H9 (cell line): ENCODE results near the gene SYK. TPM values are rescaled to one million over a fixed set of nuclear protein-coding genes. Genes with fewer than 3 reads are reported as not detected.

Source experiments
- DNase-seq: peaks from one replicate; pipeline ENCODE4 v3.0.0-alpha.2; 2017
- H2AFZ ChIP-seq: one replicate; pipeline ENCODE4 v1.6.1; 2013; ENCODE audit warnings: mild to moderate bottlenecking, low read length, control low read depth, moderate library complexity
- H2AK5ac ChIP-seq: 2 replicates; pipeline ENCODE4 v1.6.1; 2013; ENCODE audit warnings: low read length, control low read depth, mixed read lengths; ENCODE audit not compliant: insufficient read length
- H2BK120ac ChIP-seq: one replicate; pipeline ENCODE4 v1.6.1; 2013; ENCODE audit warnings: low read depth, mild to moderate bottlenecking, low read length, control low read depth, inconsistent platforms; ENCODE audit not compliant: poor library complexity, severe bottlenecking
- H2BK12ac ChIP-seq: 2 replicates; pipeline ENCODE4 v1.6.1; 2013; ENCODE audit warnings: low read length, control low read depth, mixed read lengths, low read depth; ENCODE audit not compliant: insufficient read length
- H2BK15ac ChIP-seq: 2 replicates; pipeline ENCODE4 v1.6.1; 2013; ENCODE audit warnings: low read depth, low read length, control low read depth
- H2BK20ac ChIP-seq: one replicate; pipeline ENCODE4 v1.6.1; 2013; ENCODE audit warnings: low read depth, mild to moderate bottlenecking, low read length, control low read depth, inconsistent platforms; ENCODE audit not compliant: poor library complexity, severe bottlenecking
- H2BK5ac ChIP-seq: 2 replicates; pipeline ENCODE4 v1.6.1; 2013; ENCODE audit warnings: low read length, control low read depth, mixed read lengths; ENCODE audit not compliant: insufficient read length
- H3K14ac ChIP-seq: 2 replicates; pipeline ENCODE4 v1.6.1; 2013; ENCODE audit warnings: low read length, control low read depth; ENCODE audit not compliant: insufficient read depth
- H3K18ac ChIP-seq: 2 replicates; pipeline ENCODE4 v1.6.1; 2013; ENCODE audit warnings: low read depth, mild to moderate bottlenecking, mixed read lengths, low read length, control low read depth; ENCODE audit not compliant: insufficient read length
- H3K23ac ChIP-seq: 2 replicates; pipeline ENCODE4 v1.6.1; 2013; ENCODE audit warnings: low read length, control low read depth, mixed read lengths, low read depth; ENCODE audit not compliant: insufficient read length
- H3K23me2 ChIP-seq: 2 replicates; pipeline ENCODE4 v1.6.1; 2013; ENCODE audit warnings: low read depth, mild to moderate bottlenecking, mixed read lengths, low read length, control low read depth; ENCODE audit not compliant: insufficient read length, poor library complexity, severe bottlenecking
- H3K27ac ChIP-seq: 2 replicates; pipeline ENCODE4 v1.5.1; 2013; ENCODE audit warnings: low read length, control low read depth, mixed read lengths, low read depth; ENCODE audit not compliant: insufficient read length
- H3K27me3 ChIP-seq: 2 replicates; pipeline ENCODE4 v1.6.1; 2013; ENCODE audit warnings: low read length, control low read depth, inconsistent platforms; ENCODE audit not compliant: insufficient read depth
- H3K4ac ChIP-seq: 2 replicates; pipeline ENCODE4 v1.6.1; 2013; ENCODE audit warnings: low read depth, mild to moderate bottlenecking, control low read depth, inconsistent platforms, low read length, moderate library complexity
- H3K4me1 ChIP-seq: 2 replicates; pipeline ENCODE4 v1.6.1; 2013; ENCODE audit warnings: low read length, control low read depth, inconsistent platforms; ENCODE audit not compliant: insufficient read depth
- H3K4me2 ChIP-seq: 2 replicates; pipeline ENCODE4 v1.6.1; 2013; ENCODE audit warnings: low read length, control low read depth, mixed read lengths; ENCODE audit not compliant: insufficient read length, insufficient read depth
- H3K56ac ChIP-seq: 2 replicates; pipeline ENCODE4 v1.6.1; 2013; ENCODE audit warnings: low read depth, mild to moderate bottlenecking, mixed read lengths, low read length, control low read depth; ENCODE audit not compliant: insufficient read length
- H3K79me1 ChIP-seq: 2 replicates; pipeline ENCODE4 v1.6.1; 2013; ENCODE audit warnings: low read depth, mild to moderate bottlenecking, moderate library complexity, low read length, control low read depth, inconsistent platforms; ENCODE audit not compliant: insufficient read depth, poor library complexity, severe bottlenecking
- H3K79me2 ChIP-seq: 2 replicates; pipeline ENCODE4 v1.6.1; 2013; ENCODE audit warnings: low read length, control low read depth, inconsistent platforms; ENCODE audit not compliant: insufficient read depth
- H3K9ac ChIP-seq: 2 replicates; pipeline ENCODE4 v1.6.1; 2013; ENCODE audit warnings: low read length, control low read depth, mixed read lengths; ENCODE audit not compliant: insufficient read length; ENCODE audit errors: extremely low read depth
- H3K9me3 ChIP-seq: one replicate; pipeline ENCODE4 v1.6.1; 2013; ENCODE audit warnings: low read depth, low read length, inconsistent platforms; ENCODE audit not compliant: control insufficient read depth
- H3T11ph ChIP-seq: one replicate; pipeline ENCODE4 v1.6.1; 2013; ENCODE audit warnings: mild to moderate bottlenecking, low read length, control low read depth, inconsistent platforms
- H4K20me1 ChIP-seq: one replicate; pipeline ENCODE4 v1.6.1; 2013; ENCODE audit not compliant: control insufficient read depth, insufficient read length, insufficient read depth
- H4K5ac ChIP-seq: 2 replicates; pipeline ENCODE4 v1.6.1; 2013; ENCODE audit warnings: low read depth, mild to moderate bottlenecking, mixed read lengths, low read length, control low read depth; ENCODE audit not compliant: insufficient read length
- H4K8ac ChIP-seq: replicated peaks from 2 replicates; pipeline ENCODE4 v1.6.1; 2013; ENCODE audit warnings: low read length, control low read depth, mixed read lengths, low read depth; ENCODE audit not compliant: insufficient read length
- H4K91ac ChIP-seq: 2 replicates; pipeline ENCODE4 v1.6.1; 2013; ENCODE audit warnings: low read depth, mild to moderate bottlenecking, moderate library complexity, mixed read lengths, low read length, control low read depth; ENCODE audit not compliant: insufficient read length
- H3K27ac Mint-ChIP-seq, 3 experiments: 2 replicates in 2 of 3; 3 replicates in 1 of 3; pipeline ENCODE4 v1.8.0; 2020 to 2021; ENCODE audit warnings: mixed read lengths in 3 of 3, mild to moderate bottlenecking in 1 of 3, moderate library complexity in 1 of 3
- H3K27me3 Mint-ChIP-seq: 2 replicates; pipeline ENCODE4 v1.8.0; 2021; ENCODE audit warnings: low read depth, mild to moderate bottlenecking, moderate library complexity, mixed read lengths
- H3K36me3 Mint-ChIP-seq, 3 experiments: 2 replicates in 2 of 3; 3 replicates in 1 of 3; pipeline ENCODE4 v1.8.0; 2020 to 2021; ENCODE audit warnings: low read depth in 3 of 3, mixed read lengths in 3 of 3; ENCODE audit not compliant: insufficient read depth in 1 of 3
- H3K4me1 Mint-ChIP-seq, 2 experiments: 2 replicates each; pipeline ENCODE4 v1.8.0; 2020; ENCODE audit warnings: mixed read lengths in 2 of 2
- H3K4me3 Mint-ChIP-seq, 2 experiments: 2 replicates in 1 of 2; 3 replicates in 1 of 2; pipeline ENCODE4 v1.8.0; 2020 to 2021; ENCODE audit warnings: mild to moderate bottlenecking in 2 of 2, mixed read lengths in 2 of 2, moderate library complexity in 1 of 2
- H3K9me3 Mint-ChIP-seq, 2 experiments: 2 replicates in 1 of 2; 3 replicates in 1 of 2; pipeline ENCODE4 v1.8.0; 2020; ENCODE audit warnings: mild to moderate bottlenecking in 2 of 2, mixed read lengths in 2 of 2, moderate library complexity in 1 of 2
- WGBS: extraction: QIAGEN DNeasy Blood & Tissue Kit; methylation state at CpG from one replicate; pipeline ENCODE4 v1.1.7; 2013; ENCODE audit warnings: missing lambda C conversion rate, low lambda C conversion rate, mixed read lengths; ENCODE audit not compliant: insufficient read length; ENCODE audit errors: extremely low coverage; 5-methylcytosine and 5-hydroxymethylcytosine counted together
- total RNA-seq: library from RNA; stranded (reverse); gene quantifications from 2 replicates; pipeline ENCODE4 v1.2.1, GENCODE V29; 2021
- TF ChIP-seq, protein P1 (sequence below): fragments of 200-600 bp; sonication (generic); conservative IDR thresholded peaks from 3 replicates; pipeline ENCODE4 v1.8.0; 2021; ENCODE audit warnings: antibody characterized with exemption, mild to moderate bottlenecking

The SYK gene
- total RNA-seq, 1 experiment from 2014 or later, result 7.9 TPM

GRCh38 chr9:90907056-90907445 is 105.4 kb downstream of the SYK start:
- H3K27ac ChIP-seq, result no peak overlapping the region
- no peaks in the 10 kb centered on the region for H3K23me2 ChIP-seq
- H3K56ac ChIP-seq, result no peak overlapping the region
- H4K20me1 ChIP-seq, result no peaks in the 10 kb centered on the region
- no peaks in the 10 kb centered on the region for H3K79me2 ChIP-seq
- no peak overlapping the region for H3K14ac ChIP-seq
- H2BK5ac ChIP-seq, result no peak overlapping the region
- H3K4me1 ChIP-seq, result no peaks in the 10 kb centered on the region
- no peak overlapping the region for H3T11ph ChIP-seq
- Mint-ChIP-seq H3K27me3 (peaks cover 2% of the 10 kb centered on the region), H3K4me1 (peaks cover 6 to 9% of the 10 kb centered on the region in 2 experiments), H3K4me3 (no peak overlapping the region; a peak in 1 of 5 replicates), H3K27ac (no peak overlapping the region), H3K36me3 (peaks cover 0 to 10% (median 0%) of the 10 kb centered on the region in 3 experiments; a peak in 3 of 7 replicates), H3K9me3 (peaks cover 11 to 14% of the 10 kb centered on the region in 2 experiments)
- no peak overlapping the region for H3K23ac ChIP-seq
- TF ChIP-seq, protein P1, sequence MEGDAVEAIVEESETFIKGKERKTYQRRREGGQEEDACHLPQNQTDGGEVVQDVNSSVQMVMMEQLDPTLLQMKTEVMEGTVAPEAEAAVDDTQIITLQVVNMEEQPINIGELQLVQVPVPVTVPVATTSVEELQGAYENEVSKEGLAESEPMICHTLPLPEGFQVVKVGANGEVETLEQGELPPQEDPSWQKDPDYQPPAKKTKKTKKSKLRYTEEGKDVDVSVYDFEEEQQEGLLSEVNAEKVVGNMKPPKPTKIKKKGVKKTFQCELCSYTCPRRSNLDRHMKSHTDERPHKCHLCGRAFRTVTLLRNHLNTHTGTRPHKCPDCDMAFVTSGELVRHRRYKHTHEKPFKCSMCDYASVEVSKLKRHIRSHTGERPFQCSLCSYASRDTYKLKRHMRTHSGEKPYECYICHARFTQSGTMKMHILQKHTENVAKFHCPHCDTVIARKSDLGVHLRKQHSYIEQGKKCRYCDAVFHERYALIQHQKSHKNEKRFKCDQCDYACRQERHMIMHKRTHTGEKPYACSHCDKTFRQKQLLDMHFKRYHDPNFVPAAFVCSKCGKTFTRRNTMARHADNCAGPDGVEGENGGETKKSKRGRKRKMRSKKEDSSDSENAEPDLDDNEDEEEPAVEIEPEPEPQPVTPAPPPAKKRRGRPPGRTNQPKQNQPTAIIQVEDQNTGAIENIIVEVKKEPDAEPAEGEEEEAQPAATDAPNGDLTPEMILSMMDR, result no peak
- no peak overlapping the region for H3K18ac ChIP-seq
- H3K27me3 ChIP-seq, result no peaks in the 10 kb centered on the region
- H2AFZ ChIP-seq, result no peak overlapping the region
- H3K79me1 ChIP-seq, result no peaks in the 10 kb centered on the region
- H2BK15ac ChIP-seq, result no peak overlapping the region
- WGBS, result no CpG with 5 or more reads among the region's 10 CpGs
- no peak overlapping the region for H2AK5ac ChIP-seq
- H4K91ac ChIP-seq, result no peak overlapping the region
- no peak overlapping the region for H3K4ac ChIP-seq
- H2BK12ac ChIP-seq, result no peak overlapping the region
- H3K4me2 ChIP-seq, result no peak overlapping the region
- no peaks in the 10 kb centered on the region for H3K9me3 ChIP-seq
- no peak overlapping the region for H2BK120ac ChIP-seq
- H4K8ac ChIP-seq, result no peak overlapping the region
- no peak overlapping the region for H3K9ac ChIP-seq
- no peak overlapping the region for H2BK20ac ChIP-seq
- no peak for DNase-seq
- no peak overlapping the region for H4K5ac ChIP-seq
